ENCODE measurements around the gene SNX32.

The SNX32 gene

DNA sequence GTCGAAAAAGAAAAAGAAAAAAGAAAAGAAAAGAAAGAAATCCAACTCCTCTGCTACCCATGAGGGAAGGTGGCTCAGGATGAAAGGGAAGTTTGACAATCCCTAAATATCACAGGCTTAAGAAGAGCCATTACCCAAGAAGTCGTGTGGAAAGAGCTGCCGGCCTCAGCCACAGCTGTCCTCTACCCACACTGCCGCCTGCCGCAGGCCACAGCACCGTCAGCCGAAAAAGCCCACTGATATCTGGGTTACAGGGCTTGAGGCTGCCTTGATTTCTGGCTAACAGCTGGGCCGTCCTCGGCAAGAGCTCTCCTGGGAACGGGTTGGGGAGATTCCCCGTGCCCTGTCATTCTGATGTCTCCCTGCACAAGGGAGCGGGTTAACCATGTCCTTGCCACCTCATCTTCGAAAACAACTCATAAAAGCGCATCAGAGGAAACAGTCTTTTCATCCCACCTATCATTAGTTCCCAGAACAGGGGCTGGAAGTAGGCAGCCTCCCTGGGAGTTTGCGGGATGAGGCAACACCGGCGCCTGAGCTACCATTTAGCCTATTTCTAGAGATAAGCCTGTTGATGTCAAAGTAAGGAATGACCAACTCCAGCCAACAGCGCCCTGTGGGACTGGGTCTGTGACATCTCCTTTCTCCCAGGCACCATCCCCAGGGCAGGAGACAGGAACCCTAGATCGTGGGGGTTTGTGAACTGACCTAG is 21.8 kb upstream of the SNX32 start:
- H3K27me3 ChIP-seq (ENCODE audit: insufficient read depth, poor library complexity, severe bottlenecking): no peaks in the 10 kb centered on the region
- H3K27ac ChIP-seq (replicated peaks): no peak overlapping the region
- peak in 1 of 2 experiments; percentile 55 for DNase-seq (ENCODE audit: low read depth in 1 of 2, low spot score in 1 of 2)

DNA sequence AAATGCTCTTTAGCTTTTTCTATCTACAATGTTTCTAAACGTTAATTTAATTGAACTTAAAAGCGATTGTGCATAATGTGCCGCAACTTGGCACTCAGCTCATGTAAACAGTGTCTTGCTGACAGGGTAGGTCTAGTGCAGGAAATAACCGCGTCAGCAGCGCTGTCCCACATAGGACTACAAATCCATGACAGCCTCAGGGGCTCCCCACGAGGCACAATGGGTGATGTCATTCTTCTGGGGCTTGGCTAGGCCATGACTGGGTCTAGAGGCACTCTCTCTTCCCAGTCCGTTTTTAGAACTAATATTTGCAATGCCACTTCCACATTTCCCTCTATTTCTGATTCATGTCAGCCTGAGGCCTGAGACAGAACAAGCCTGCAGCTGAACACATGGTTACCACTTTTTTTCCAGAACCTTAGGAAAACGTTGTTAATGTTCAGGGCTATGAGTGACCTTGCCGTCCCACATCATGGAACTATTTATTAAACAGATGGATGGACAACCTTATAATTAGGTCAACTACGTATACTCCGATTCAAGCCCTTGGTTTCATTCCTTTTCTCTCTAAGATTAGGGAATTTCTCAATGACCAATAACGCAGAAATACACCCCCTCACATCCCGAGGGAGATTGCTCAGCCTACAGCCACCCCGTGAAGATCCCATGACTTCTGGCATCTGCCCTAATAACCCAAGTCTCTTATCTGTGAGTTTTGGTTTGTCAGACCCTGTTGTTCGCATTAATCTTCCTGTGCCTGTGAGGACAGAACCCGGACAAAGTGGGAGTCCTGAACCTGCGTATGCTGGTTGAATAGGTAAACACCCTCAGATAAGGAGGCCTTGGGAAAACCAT is 19.4 kb upstream of the SNX32 start:
- DNase-seq (ENCODE audit: low read depth in 1 of 2, low spot score in 1 of 2): no peak
- no peak overlapping the region for H3K27ac ChIP-seq (replicated peaks)
- no peak overlapping the region for H3K4me3 ChIP-seq (replicated peaks; ENCODE audit: insufficient read depth, low read length)
- no peaks in the 10 kb centered on the region for H3K27me3 ChIP-seq (ENCODE audit: insufficient read depth, poor library complexity, severe bottlenecking)
- no peak for TF ChIP-seq POLR2AphosphoS5 (IDR thresholded peaks at IDR 0.05; ENCODE audit: low read depth)
- TF ChIP-seq GABPA (IDR thresholded peaks at IDR 0.05; ENCODE audit: low read depth): no peak
- TF ChIP-seq SPI1 (IDR thresholded peaks at IDR 0.05; ENCODE audit: borderline replicate concordance, low read depth): peak; percentile 17; the same call in 1 of the 2 replicates

More for the DNA sequence above, 21.8 kb upstream of the SNX32 start:
- TF ChIP-seq GABPA (IDR thresholded peaks at IDR 0.05; ENCODE audit: low read depth): no peak
- TF ChIP-seq, protein P1, sequence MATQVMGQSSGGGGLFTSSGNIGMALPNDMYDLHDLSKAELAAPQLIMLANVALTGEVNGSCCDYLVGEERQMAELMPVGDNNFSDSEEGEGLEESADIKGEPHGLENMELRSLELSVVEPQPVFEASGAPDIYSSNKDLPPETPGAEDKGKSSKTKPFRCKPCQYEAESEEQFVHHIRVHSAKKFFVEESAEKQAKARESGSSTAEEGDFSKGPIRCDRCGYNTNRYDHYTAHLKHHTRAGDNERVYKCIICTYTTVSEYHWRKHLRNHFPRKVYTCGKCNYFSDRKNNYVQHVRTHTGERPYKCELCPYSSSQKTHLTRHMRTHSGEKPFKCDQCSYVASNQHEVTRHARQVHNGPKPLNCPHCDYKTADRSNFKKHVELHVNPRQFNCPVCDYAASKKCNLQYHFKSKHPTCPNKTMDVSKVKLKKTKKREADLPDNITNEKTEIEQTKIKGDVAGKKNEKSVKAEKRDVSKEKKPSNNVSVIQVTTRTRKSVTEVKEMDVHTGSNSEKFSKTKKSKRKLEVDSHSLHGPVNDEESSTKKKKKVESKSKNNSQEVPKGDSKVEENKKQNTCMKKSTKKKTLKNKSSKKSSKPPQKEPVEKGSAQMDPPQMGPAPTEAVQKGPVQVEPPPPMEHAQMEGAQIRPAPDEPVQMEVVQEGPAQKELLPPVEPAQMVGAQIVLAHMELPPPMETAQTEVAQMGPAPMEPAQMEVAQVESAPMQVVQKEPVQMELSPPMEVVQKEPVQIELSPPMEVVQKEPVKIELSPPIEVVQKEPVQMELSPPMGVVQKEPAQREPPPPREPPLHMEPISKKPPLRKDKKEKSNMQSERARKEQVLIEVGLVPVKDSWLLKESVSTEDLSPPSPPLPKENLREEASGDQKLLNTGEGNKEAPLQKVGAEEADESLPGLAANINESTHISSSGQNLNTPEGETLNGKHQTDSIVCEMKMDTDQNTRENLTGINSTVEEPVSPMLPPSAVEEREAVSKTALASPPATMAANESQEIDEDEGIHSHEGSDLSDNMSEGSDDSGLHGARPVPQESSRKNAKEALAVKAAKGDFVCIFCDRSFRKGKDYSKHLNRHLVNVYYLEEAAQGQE (IDR thresholded peaks at IDR 0.05; ENCODE audit: insufficient replicate concordance, low read depth): no peak
- no peak overlapping the region for H3K4me3 ChIP-seq (replicated peaks; ENCODE audit: insufficient read depth, low read length)

DNA sequence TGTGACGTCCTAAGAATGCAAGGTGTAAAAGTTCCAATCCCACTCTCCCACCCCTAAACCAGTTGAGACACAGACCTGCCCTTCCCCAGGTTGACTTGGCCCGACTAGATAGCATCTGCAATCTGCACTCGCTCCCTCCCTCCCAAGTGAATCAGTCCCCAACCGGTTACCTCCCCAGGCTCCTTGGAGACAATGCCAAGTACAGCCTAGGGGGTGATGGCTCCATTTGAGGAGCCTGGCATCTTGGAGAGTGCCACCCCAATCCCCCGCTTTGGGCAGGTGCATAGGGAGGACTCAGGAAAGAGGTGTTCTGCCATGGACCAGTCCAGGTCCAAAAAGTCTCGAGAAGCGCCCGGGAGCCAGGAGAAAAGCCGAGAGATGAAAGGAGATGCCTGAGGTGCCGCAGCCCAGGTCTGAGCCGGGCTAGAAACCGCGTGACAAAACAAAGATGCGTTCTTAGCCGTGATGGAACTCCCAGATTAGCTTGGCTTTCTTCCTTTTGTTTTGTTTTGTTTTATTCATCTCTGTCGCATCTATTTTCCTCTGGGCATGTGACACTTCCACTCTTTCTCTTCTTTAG is 18.7 kb upstream of the SNX32 start:
- no peak for DNase-seq (ENCODE audit: low read depth in 1 of 2, low spot score in 1 of 2)
- H3K27ac ChIP-seq (replicated peaks): no peak overlapping the region
- H3K27me3 ChIP-seq (ENCODE audit: insufficient read depth, poor library complexity, severe bottlenecking): no peaks in the 10 kb centered on the region
- no peak overlapping the region for H3K4me3 ChIP-seq (replicated peaks; ENCODE audit: insufficient read depth, low read length)
- TF ChIP-seq POLR2AphosphoS5 (IDR thresholded peaks at IDR 0.05; ENCODE audit: low read depth) (no peak), SPI1 (IDR thresholded peaks at IDR 0.05; ENCODE audit: borderline replicate concordance, low read depth) (no peak), GABPA (IDR thresholded peaks at IDR 0.05; ENCODE audit: low read depth) (no peak)
- TF ChIP-seq, protein P1 (IDR thresholded peaks at IDR 0.05; ENCODE audit: insufficient replicate concordance, low read depth): no peak
- TF ChIP-seq, protein P2, sequence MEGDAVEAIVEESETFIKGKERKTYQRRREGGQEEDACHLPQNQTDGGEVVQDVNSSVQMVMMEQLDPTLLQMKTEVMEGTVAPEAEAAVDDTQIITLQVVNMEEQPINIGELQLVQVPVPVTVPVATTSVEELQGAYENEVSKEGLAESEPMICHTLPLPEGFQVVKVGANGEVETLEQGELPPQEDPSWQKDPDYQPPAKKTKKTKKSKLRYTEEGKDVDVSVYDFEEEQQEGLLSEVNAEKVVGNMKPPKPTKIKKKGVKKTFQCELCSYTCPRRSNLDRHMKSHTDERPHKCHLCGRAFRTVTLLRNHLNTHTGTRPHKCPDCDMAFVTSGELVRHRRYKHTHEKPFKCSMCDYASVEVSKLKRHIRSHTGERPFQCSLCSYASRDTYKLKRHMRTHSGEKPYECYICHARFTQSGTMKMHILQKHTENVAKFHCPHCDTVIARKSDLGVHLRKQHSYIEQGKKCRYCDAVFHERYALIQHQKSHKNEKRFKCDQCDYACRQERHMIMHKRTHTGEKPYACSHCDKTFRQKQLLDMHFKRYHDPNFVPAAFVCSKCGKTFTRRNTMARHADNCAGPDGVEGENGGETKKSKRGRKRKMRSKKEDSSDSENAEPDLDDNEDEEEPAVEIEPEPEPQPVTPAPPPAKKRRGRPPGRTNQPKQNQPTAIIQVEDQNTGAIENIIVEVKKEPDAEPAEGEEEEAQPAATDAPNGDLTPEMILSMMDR (IDR thresholded peaks at IDR 0.05; ENCODE audit: insufficient read depth, low read length): no peak

DNA sequence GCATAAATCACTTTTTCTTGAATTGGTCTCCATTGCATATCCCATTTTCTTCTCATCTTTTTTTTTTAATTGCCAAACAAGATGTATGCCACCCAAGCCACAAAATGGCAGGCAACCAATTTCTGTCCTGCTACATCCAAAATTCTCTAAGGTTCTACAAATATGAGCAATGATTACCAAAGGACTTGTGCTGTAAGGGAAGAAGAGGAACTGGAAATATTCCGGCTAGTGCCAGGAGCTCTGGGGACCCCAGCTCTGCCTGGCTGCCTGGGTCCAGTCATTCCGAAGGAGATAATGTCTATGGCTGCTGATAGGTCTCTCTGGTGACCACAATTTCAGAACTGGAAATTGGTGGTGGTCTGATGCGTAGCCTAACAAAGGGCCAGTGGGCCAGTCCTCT is 17.1 kb upstream of the SNX32 start:
- no peaks in the 10 kb centered on the region for H3K27me3 ChIP-seq (ENCODE audit: insufficient read depth, poor library complexity, severe bottlenecking)
- no peak overlapping the region for H3K27ac ChIP-seq (replicated peaks)
- TF ChIP-seq SPI1 (IDR thresholded peaks at IDR 0.05; ENCODE audit: borderline replicate concordance, low read depth) (peak; percentile 24; the same call in 1 of the 2 replicates), POLR2AphosphoS5 (IDR thresholded peaks at IDR 0.05; ENCODE audit: low read depth) (no peak)
- no peak for DNase-seq (ENCODE audit: low read depth in 1 of 2, low spot score in 1 of 2)
- H3K4me3 ChIP-seq (replicated peaks; ENCODE audit: insufficient read depth, low read length): no peak overlapping the region

DNA sequence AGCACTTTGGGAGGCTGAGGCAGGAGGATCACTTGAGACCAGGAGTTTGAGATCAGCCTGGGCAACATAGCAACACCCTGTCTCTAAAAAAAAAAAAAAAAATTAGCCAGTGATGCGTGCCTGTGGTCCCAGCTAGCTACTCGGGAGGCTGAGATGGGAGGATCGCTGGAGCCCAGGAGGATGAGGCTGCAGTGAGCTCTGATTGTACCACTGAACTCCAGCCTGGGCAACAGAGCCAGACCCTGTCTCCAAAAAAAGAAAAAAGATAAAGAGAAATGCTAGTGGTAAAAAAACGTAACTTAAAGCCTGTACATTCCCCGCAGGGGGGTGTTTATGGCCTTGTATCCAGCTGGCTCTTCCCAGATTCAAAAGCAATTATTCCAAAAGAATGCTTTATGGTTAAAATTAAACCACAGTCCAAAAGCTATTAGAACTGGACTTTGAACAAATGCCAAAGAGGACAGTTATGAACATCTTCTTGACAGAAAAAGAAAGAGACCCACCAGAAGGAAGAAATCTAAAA is 16.4 kb upstream of the SNX32 start:
- no peak for DNase-seq (ENCODE audit: low read depth in 1 of 2, low spot score in 1 of 2)
- Histone ChIP-seq H3K27me3 (ENCODE audit: insufficient read depth, poor library complexity, severe bottlenecking) (no peaks in the 10 kb centered on the region), H3K4me3 (replicated peaks; ENCODE audit: insufficient read depth, low read length) (peak overlapping the region; percentile 48), H3K27ac (replicated peaks) (peak overlapping the region; percentile 68)
- TF ChIP-seq, protein P2 (IDR thresholded peaks at IDR 0.05; ENCODE audit: insufficient read depth, low read length): no peak
- TF ChIP-seq SPI1 (IDR thresholded peaks at IDR 0.05; ENCODE audit: borderline replicate concordance, low read depth): no peak
- TF ChIP-seq GABPA (IDR thresholded peaks at IDR 0.05; ENCODE audit: low read depth): no peak
- no peak for TF ChIP-seq POLR2AphosphoS5 (IDR thresholded peaks at IDR 0.05; ENCODE audit: low read depth)
- TF ChIP-seq, protein P1 (IDR thresholded peaks at IDR 0.05; ENCODE audit: insufficient replicate concordance, low read depth): no peak

All from HL-60 (cell line).